DOHH2 (cell line): ENCODE results near the gene IDUA.

Experiments
- H3F3A ChIP-seq: fragments of 200-600 bp; sonication (generic), shearing (Covaris generic); 2 replicates; pipeline ENCODE4 v1.6.0; 2016; ENCODE audit warnings: antibody characterized with exemption, mild to moderate bottlenecking; ENCODE audit not compliant: control insufficient read depth, insufficient read depth
- H3K27ac ChIP-seq: fragments of 200-600 bp; sonication (generic); 2 replicates; pipeline ENCODE4 v1.5.1; 2014; ENCODE audit warnings: low read depth, mild to moderate bottlenecking, low read length, moderate library complexity
- H3K27me3 ChIP-seq: fragments of 200-600 bp; sonication (generic); 2 replicates; pipeline ENCODE4 v1.6.1; 2014; ENCODE audit warnings: mild to moderate bottlenecking, low read length, mixed read lengths; ENCODE audit not compliant: control insufficient read depth
- H3K36me3 ChIP-seq: fragments of 200-600 bp; sonication (generic); 2 replicates; pipeline ENCODE4 v1.6.1; 2014; ENCODE audit warnings: mild to moderate bottlenecking, low read length, moderate library complexity, mixed read lengths; ENCODE audit not compliant: control insufficient read depth
- H3K4me1 ChIP-seq: fragments of 200-600 bp; sonication (generic); 2 replicates; pipeline ENCODE4 v1.6.1; 2014; ENCODE audit warnings: mild to moderate bottlenecking, low read length, mixed read lengths; ENCODE audit not compliant: control insufficient read depth
- H3K4me2 ChIP-seq: fragments of 200-600 bp; sonication (generic); 2 replicates; pipeline ENCODE4 v1.6.0; 2014; ENCODE audit warnings: mild to moderate bottlenecking, low read length, moderate library complexity
- H3K4me3 ChIP-seq: fragments of 200-600 bp; sonication (generic); 2 replicates; pipeline ENCODE4 v1.5.1; 2014; ENCODE audit warnings: mild to moderate bottlenecking, low read length, mixed read lengths
- H3K79me2 ChIP-seq: fragments of 200-600 bp; sonication (generic); 2 replicates; pipeline ENCODE4 v1.6.1; 2014; ENCODE audit warnings: mild to moderate bottlenecking, low read length, mixed read lengths; ENCODE audit not compliant: control insufficient read depth
- H3K9me2 ChIP-seq: fragments of 200-600 bp; sonication (generic); replicated peaks from 2 replicates; pipeline ENCODE4 v1.6.1; 2014; ENCODE audit warnings: mild to moderate bottlenecking, low read length, mixed read lengths; ENCODE audit not compliant: control insufficient read depth
- H3K9me3 ChIP-seq: fragments of 200-600 bp; sonication (generic); 2 replicates; pipeline ENCODE4 v1.6.1; 2014; ENCODE audit warnings: antibody characterized with exemption, low read length, mixed read lengths; ENCODE audit not compliant: control insufficient read depth, insufficient read depth
- H4K20me1 ChIP-seq: fragments of 200-600 bp; sonication (generic); 2 replicates; pipeline ENCODE4 v1.6.0; 2014; ENCODE audit warnings: low read depth, mild to moderate bottlenecking, antibody characterized with exemption, low read length, moderate library complexity; ENCODE audit not compliant: control insufficient read depth, insufficient read depth
- CTCF ChIP-seq: fragments of 200-600 bp; sonication (generic); IDR thresholded peaks from one replicate; pipeline ENCODE4 v1.5.1; 2014; ENCODE audit warnings: antibody characterized with exemption, mild to moderate bottlenecking, low read depth, low read length; ENCODE audit not compliant: poor library complexity, severe bottlenecking
- EZH2phosphoT487 ChIP-seq: fragments of 200-600 bp; sonication (generic); IDR thresholded peaks from 2 replicates; pipeline ENCODE4 v1.6.1; 2017; ENCODE audit warnings: borderline replicate concordance, mild to moderate bottlenecking, antibody characterized with exemption, low read length, moderate library complexity, mixed read lengths

Gene IDUA

GRCh38 chr4:1017706-1018105 is 30.9 kb downstream of the IDUA start:
- TF ChIP-seq CTCF (no peak), EZH2phosphoT487 (no peak)
- Histone ChIP-seq H3K4me2 (no peak overlapping the region), H3K36me3 (no peaks in the 10 kb centered on the region)

GRCh38 chr4:1018147-1019020 is 31.5 kb downstream of the IDUA start:
- no peaks in the 10 kb centered on the region for H3F3A ChIP-seq
- no peak overlapping the region for H3K4me2 ChIP-seq
- peaks cover 11% of the 10 kb centered on the region for H3K4me1 ChIP-seq
- H3K9me2 ChIP-seq = no peaks in the 10 kb centered on the region
- H3K9me3 ChIP-seq = no peaks in the 10 kb centered on the region
- no peaks in the 10 kb centered on the region for H3K27me3 ChIP-seq
- no peak overlapping the region for H3K4me3 ChIP-seq
- H3K79me2 ChIP-seq = no peaks in the 10 kb centered on the region
- no peak overlapping the region for H3K27ac ChIP-seq
- no peak for TF ChIP-seq EZH2phosphoT487
- TF ChIP-seq CTCF = no peak
- no peaks in the 10 kb centered on the region for H4K20me1 ChIP-seq
- no peaks in the 10 kb centered on the region for H3K36me3 ChIP-seq

More at GRCh38 chr4:1017706-1018105, 30.9 kb downstream of the IDUA start:
- H3K4me3 ChIP-seq = no peak overlapping the region
- H3K79me2 ChIP-seq = no peaks in the 10 kb centered on the region
- H3K9me3 ChIP-seq = no peaks in the 10 kb centered on the region
- H3K27me3 ChIP-seq = peaks cover 4% of the 10 kb centered on the region
- H3K4me1 ChIP-seq = peaks cover 11% of the 10 kb centered on the region
- no peaks in the 10 kb centered on the region for H4K20me1 ChIP-seq
- no peaks in the 10 kb centered on the region for H3F3A ChIP-seq
- H3K27ac ChIP-seq = no peak overlapping the region
- no peaks in the 10 kb centered on the region for H3K9me2 ChIP-seq

- no peaks in the 10 kb centered on the region for H4K20me1 ChIP-seq
- H3K9me3 ChIP-seq = no peaks in the 10 kb centered on the region
- no peaks in the 10 kb centered on the region for H3K27me3 ChIP-seq
- TF ChIP-seq CTCF (no peak), EZH2phosphoT487 (no peak)
- H3K4me1 ChIP-seq = peaks cover 11% of the 10 kb centered on the region
- H3K79me2 ChIP-seq = no peaks in the 10 kb centered on the region
- H3K4me3 ChIP-seq = no peak overlapping the region
- no peak overlapping the region for H3K27ac ChIP-seq
- H3K4me2 ChIP-seq = no peak overlapping the region
- no peaks in the 10 kb centered on the region for H3K36me3 ChIP-seq
- H3F3A ChIP-seq = no peaks in the 10 kb centered on the region
- no peaks in the 10 kb centered on the region for H3K9me2 ChIP-seq
These were observed 32.5 kb downstream of the IDUA start for GRCh38 chr4:1019320-1019719.
